NCI-H2081 (cell line): Measurements from ENCODE around the gene PDE1C.
"Not testable (repeated sequence)": the region's sequence is repeated elsewhere in the genome, so short reads cannot be mapped to it uniquely, and the experiment has no call there.

Experiments used
- DNase-seq, 2 experiments: peaks; one replicate each; lab custom pipeline; 2025; lab: John Stamatoyannopoulos, UW

The PDE1C gene

GRCh38 chr7:31850066-31850465 lies 220.1 kb downstream of the PDE1C start:
- no peak for DNase-seq

DNA sequence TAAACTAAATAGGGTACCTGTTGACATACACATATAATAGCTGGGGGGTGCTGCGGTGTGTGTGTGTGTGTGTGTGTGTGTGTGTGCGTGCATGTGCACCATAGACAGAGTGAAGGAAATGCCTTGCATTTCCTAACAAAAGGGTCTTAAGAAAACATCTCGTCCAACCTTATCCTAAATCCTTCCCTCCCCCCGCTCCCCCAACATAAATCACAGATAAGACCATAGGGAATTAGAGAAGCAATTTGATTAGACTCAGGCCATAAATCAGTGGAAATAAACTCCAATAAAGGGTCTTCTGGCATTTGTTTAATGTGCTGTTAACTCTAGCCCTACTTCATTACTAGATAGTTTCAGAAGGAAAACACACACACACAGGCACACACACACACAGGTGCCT lies 234.7 kb downstream of the PDE1C start:
- DNase-seq = no peak

DNA sequence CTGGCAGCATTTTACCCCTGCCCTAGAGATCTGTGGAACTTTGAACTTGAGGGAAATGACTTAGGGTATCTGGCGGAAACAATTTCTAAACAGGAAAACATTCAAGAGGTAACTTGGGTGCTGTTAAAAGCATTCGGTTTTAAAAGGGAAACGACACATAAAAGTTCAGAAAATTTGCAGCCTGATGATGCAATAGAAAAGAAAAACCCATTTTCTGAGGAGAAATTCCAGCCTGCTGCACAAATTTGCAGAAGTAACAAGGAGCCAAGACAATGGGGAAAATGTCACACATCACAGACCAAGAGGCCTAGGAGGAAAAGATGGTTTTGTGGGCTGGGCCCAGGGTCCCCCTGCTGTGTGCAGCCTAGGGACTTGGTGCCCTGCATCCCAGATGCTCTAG lies 236.6 kb downstream of the PDE1C start:
- DNase-seq = not testable (repeated sequence)

DNA sequence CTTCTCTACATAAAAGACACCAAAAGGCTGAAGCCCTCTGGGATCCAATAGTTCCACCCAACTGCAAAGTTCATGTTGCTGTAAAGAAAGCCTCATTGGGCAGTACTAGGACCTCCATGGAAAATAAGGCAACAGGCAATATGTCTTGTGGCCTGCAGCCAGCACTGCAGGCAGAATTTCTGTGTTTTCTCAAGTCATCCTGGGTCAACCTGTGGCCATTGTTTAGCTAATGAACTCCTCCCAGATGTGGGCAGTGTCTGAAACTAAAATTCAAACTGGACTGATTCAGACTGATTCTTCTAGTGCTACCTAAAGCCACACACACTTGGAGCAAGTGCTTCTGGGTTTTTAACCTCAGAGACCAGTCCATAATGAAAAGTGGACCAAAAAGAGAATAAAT lies 241.7 kb downstream of the PDE1C start:
- DNase-seq = no peak

GRCh38 chr7:31825576-31825975 lies 244.6 kb downstream of the PDE1C start:
- no peak for DNase-seq

DNA sequence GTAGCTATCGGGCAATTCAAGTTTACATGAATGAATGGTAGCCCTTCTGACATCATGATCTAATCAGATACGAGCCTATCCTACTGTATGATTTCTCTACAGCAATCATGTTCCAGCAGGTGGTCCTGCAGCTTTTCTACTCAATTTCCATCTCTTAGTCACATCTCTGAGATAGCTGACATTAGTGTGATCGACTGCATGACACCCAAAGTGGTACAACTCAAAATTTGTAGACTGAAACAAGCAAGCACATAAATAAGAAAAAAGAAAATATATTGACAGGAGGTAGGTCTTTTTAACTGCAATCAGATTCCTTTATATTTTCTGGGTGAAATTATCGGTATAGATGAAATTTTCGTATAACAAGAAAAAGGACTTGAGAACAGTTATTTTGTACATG lies 251.2 kb downstream of the PDE1C start:
- DNase-seq = no peak

DNA sequence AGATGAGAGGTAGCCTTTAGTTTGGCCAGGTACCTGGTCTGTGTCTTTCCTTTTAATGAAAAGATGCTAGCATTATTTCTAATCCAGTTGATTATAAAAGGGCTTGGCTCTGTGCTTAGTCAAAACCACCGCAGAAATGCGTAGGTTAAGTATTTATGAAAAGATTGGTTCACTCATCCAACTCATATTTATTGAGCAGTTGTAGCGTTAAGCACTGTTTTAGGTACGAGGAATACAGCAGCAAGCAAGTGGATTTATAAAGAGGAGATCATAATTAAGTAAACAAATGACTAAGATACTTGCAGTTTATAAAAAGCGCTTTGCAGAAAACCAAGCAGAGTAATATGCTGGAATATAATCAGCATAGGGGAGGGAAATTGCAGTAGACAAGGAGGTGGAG lies 253.4 kb downstream of the PDE1C start:
- DNase-seq = no peak

DNA sequence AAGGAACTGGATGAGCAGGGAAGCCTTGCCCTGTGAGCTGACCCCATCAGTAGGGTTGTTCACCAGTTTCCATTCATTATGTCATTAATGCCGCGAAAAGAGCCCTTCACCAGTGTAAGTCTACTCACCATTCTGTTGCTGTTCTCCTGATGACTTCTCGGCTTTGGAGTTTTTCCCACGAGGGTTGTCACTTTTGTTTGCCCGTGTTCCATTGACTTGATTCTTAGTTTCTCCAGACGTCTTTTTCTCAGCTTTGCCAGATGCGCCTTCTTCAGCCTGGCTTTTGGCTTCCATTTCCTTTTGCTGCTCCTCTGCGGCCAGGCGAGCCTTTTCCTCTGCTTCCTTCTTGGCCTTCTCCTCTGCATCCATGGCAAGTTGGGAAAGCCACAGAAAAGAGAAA lies 254.4 kb downstream of the PDE1C start:
- no peak for DNase-seq

GRCh38 chr7:31814187-31814586 lies 256.0 kb downstream of the PDE1C start:
- DNase-seq = no peak

DNA sequence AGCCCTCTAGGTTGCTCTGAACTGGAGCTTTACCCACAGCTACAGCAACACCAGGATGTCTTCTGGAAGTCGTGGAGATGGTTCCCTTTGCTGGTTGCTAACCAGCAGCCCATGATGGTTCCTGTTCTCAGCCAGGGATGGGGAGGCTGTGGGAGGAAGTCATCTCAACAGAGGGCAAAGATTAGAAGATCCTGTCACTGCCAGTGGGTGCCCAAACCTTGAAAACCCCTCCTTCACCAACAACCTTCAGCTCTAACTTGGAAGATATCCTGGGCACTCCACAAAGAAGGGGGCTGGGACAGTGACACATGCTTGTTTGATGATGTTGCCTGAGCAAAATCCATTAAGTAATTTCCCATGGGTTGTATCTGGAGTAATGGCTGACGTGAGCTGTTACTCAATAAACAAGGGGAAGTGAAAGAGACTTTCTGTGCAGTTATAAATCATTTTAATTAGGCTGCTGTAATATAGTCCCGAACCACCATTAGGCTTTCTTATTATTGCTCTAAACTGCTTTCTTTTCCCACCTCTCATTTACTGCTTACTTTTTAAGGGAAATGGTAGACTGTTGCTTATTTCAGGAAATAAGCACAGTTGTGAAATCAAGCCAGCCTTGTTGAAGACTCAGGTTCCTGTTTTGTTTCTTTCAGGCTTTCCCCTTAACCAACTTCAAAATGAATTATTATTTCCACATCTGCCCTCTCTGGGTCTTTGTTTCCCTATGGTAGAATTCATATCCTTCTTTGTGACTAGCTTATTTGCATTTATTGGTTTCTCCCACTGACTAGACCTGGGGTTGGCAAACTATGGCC lies 258.4 kb downstream of the PDE1C start:
- no peak for DNase-seq

DNA sequence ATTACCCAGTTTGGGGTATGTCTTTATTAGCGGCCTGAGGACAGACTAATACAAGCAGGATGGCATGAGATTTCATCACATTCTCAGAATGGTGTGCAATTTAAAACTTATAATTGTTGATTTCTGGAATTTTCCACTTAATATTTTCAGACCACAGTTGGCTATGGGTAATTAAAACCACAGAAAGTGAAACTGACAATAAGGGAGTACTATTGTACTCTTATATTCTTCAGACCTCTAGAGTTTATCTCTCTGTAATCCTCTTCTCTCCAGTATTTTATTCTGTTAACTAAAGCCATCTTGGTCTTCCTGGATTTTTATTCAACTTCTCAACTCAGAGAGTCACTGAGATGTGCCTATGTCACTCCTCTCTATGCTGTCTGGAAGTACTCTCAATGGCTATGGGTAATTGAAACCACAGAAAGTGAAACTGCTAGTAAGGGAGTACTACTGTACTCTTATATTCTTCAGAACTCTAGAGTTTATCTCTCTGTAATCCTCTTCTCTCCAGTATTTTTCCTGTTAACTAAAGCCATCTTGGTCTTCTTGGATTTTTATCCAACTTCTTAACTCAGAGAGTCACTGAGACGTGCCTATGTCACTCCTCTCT lies 264.9 kb downstream of the PDE1C start:
- DNase-seq = no peak

DNA sequence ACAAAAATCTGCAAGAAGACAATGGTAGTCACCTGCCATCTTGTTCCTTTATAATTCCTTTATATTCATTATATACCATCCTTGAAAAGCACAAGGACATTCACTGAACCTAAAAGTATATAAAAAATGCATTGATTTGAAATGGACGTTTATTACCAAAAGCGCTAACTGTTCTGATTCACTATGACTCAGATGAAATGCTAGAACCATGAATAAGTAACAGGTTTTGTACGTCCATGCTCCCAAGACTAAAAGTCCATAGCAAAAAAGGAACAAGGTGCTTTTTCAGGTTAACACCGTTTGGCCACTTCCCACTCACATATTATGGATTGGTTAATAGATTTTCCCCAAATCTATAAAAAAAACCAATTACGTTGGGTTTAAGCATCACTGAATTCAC lies 273.8 kb downstream of the PDE1C start:
- no peak for DNase-seq

- DNase-seq = no peak
Measured at GRCh38 chr7:31794851-31795344, 275.3 kb downstream of the PDE1C start.

GRCh38 chr7:31791881-31792280 lies 278.3 kb downstream of the PDE1C start:
- no peak for DNase-seq

GRCh38 chr7:31788883-31789680 lies 281.1 kb downstream of the PDE1C start:
- no peak for DNase-seq

DNA sequence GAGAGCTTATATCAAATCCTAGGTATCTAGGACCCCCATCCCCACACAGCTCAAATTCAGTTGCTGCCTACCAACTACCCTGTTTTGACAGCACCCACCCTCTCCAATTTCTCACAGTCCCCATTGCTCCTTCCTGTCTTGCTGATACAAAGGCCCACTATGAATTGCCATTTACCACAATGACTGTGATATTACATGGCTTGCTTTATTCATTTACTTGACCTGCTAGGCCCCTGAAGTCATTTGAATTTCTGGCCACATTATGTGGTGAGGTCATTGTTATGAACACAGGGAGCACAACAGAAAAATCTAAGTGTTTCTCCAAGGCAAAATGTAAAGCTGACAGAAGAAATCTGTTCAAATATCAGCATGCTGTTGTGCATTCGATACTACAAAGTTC lies 281.8 kb downstream of the PDE1C start:
- no peak for DNase-seq

DNA sequence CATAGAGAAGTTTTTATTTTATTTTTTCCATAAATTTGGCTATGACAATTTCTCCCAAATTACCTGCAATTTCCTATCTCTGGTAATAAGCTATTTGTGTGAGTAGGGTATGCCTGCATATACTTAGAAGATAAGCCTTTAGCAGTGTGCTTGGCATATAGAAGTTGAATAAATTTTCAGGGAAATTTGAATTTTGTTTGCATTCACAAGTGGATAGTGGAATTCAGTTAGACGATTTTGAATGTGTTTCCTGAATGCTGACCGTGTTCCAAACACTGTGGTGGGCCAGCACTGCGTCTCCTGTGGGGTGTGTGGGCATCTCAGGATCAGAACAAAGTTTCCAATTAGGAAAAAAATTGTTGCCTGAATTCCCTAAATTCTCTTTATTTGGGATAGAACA lies 283.9 kb downstream of the PDE1C start:
- no peak for DNase-seq

DNA sequence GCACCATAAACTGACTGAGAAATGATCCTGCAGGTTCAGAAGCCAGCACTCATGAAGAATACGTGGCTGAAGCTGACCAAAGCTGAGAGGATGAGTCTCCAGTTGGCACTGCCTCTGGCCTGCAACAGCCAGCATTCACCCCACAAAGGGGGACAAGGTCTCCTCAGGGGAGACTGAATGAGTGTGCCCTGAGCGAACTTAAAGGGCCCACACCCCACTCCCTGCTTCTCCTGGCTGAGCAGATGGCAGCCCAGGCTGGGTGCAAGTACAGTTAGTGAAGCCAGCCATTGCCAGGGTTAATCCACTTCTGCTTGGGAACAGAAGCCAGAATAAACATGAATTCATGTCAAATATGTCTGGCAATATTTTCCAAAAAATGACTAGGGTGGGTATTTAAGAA lies 285.1 kb downstream of the PDE1C start:
- DNase-seq = no peak

- no peak for DNase-seq
Measured at GRCh38 chr7:31783221-31783620, 287.0 kb downstream of the PDE1C start.

- DNase-seq = peak; percentile 59 to 65
Measured at GRCh38 chr7:31782411-31782991, 287.7 kb downstream of the PDE1C start.

- DNase-seq = no peak
Measured at GRCh38 chr7:31778296-31778695, 291.9 kb downstream of the PDE1C start.

GRCh38 chr7:31776616-31777015 lies 293.6 kb downstream of the PDE1C start:
- no peak for DNase-seq
